Mesothelial cell of epicardium (in vitro differentiated cells): ENCODE measurements around the gene CACNB1. TPM values are rescaled to one million over a fixed set of nuclear protein-coding genes. Genes with fewer than 3 reads are reported as not detected.

Experiments used
- DNase-seq, 2 experiments: peaks; one replicate each; pipeline ENCODE4 v3.0.0; 2021; ENCODE audit warnings: low spot score in 2 of 2; ENCODE audit not compliant: unreplicated experiment in 2 of 2
- H3K27ac Mint-ChIP-seq: 2 replicates; pipeline ENCODE4 v1.8.0; 2021; ENCODE audit warnings: mixed read lengths
- H3K27me3 Mint-ChIP-seq: 2 replicates; pipeline ENCODE4 v1.8.0; 2021; ENCODE audit warnings: low read depth, mixed read lengths
- H3K36me3 Mint-ChIP-seq: 2 replicates; pipeline ENCODE4 v1.8.0; 2021; ENCODE audit warnings: mixed read lengths
- H3K4me1 Mint-ChIP-seq: 2 replicates; pipeline ENCODE4 v1.8.0; 2021; ENCODE audit warnings: mixed read lengths
- H3K4me3 Mint-ChIP-seq: 2 replicates; pipeline ENCODE4 v1.8.0; 2021; ENCODE audit warnings: mild to moderate bottlenecking, moderate library complexity, mixed read lengths
- H3K9me3 Mint-ChIP-seq: 2 replicates; pipeline ENCODE4 v1.8.0; 2021; ENCODE audit warnings: mixed read lengths
- CTCF ChIP-seq: fragments of 200-600 bp; sonication (generic); IDR thresholded peaks from one replicate; pipeline ENCODE4 v1.5.0; 2021; ENCODE audit warnings: antibody characterized with exemption; ENCODE audit not compliant: unreplicated experiment
- total RNA-seq: library from RNA; stranded (reverse); gene quantifications from 3 replicates; pipeline ENCODE4 v1.2.1, GENCODE V29; 2021

CACNB1 gene
- total RNA-seq, 1 donor from 2014 or later: 21.6 TPM

DNA sequence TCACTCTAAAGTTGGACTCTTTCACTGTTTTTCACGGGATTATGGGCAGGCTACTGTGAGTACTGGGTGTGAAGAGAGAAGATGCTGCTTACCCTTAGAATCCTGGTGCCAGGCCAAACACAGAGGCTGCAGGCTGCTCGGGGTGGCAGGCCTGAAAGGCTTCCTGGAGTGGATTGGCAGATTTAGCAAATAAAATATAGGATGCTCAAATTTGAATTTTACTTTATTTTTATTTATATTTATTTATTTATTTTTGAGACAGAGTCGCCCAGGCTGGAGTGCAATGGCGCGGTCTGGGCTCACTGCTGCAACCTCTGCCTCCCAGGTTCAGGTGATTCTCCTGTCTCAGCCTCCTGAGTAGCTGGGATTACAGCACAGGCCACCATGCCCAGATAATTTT lies 43.2 kb upstream of the CACNB1 start:
- H3K4me3 Mint-ChIP-seq: no peak overlapping the region
- no peak overlapping the region for H3K27ac Mint-ChIP-seq
- no peaks in the 10 kb centered on the region for H3K36me3 Mint-ChIP-seq
- no peaks in the 10 kb centered on the region for H3K9me3 Mint-ChIP-seq
- TF ChIP-seq CTCF: no peak
- peaks cover 7% of the 10 kb centered on the region for H3K4me1 Mint-ChIP-seq
- peaks cover 18% of the 10 kb centered on the region for H3K27me3 Mint-ChIP-seq
- DNase-seq: no peak

GRCh38 chr17:39239640-39240314 lies 42.3 kb upstream of the CACNB1 start:
- peak; percentile 59 for TF ChIP-seq CTCF
- Mint-ChIP-seq H3K36me3 (no peaks in the 10 kb centered on the region), H3K4me1 (peaks cover 10% of the 10 kb centered on the region), H3K9me3 (no peaks in the 10 kb centered on the region), H3K27ac (no peak overlapping the region), H3K27me3 (peaks cover 18% of the 10 kb centered on the region), H3K4me3 (no peak overlapping the region)
- peak in 1 of 2 experiments; percentile 70 for DNase-seq

- no peaks in the 10 kb centered on the region for H3K9me3 Mint-ChIP-seq
Observed at GRCh38 chr17:39238311-39238972, 41.0 kb upstream of the CACNB1 start.

DNA sequence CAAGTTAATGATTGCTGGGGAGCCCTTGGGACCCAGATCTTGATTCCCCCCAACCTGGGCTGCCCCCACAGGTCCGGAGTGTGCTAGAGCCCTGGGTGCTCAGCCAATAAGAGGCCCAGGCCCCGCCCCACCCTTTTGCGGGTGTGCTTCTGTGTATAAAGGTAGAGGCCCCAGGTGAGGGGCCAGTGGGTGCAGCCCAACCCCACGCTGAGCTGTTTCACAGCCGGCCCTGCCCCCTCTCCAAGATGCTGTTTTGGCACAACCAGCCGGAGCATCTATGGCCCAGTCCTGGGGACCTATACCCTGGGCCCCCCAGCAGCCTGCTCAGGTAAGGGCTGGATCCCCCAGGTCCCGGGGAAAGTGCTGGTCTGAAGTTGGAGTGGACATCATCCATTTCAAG lies 40.1 kb upstream of the CACNB1 start:
- Mint-ChIP-seq H3K27ac (no peak overlapping the region), H3K9me3 (no peaks in the 10 kb centered on the region), H3K4me3 (no peak overlapping the region), H3K27me3 (peaks cover 21% of the 10 kb centered on the region), H3K4me1 (peaks cover 8% of the 10 kb centered on the region), H3K36me3 (no peaks in the 10 kb centered on the region)
- no peak for DNase-seq
- no peak for TF ChIP-seq CTCF

More at GRCh38 chr17:39238311-39238972, 41.0 kb upstream of the CACNB1 start:
- no peak for TF ChIP-seq CTCF
- Mint-ChIP-seq H3K4me3 (no peak overlapping the region), H3K4me1 (peaks cover 8% of the 10 kb centered on the region), H3K27me3 (peaks cover 16% of the 10 kb centered on the region), H3K36me3 (no peaks in the 10 kb centered on the region), H3K27ac (no peak overlapping the region)
- DNase-seq: no peak

- DNase-seq: no peak
- Mint-ChIP-seq H3K4me3 (no peak overlapping the region), H3K27me3 (peaks cover 27% of the 10 kb centered on the region), H3K4me1 (peaks cover 8% of the 10 kb centered on the region), H3K36me3 (no peaks in the 10 kb centered on the region), H3K27ac (no peak overlapping the region), H3K9me3 (no peaks in the 10 kb centered on the region)
- no peak for TF ChIP-seq CTCF
Observed at GRCh38 chr17:39236981-39237441, 39.5 kb upstream of the CACNB1 start.
